ENCODE measurements around the gene ITGAL.
A peak's percentile ranks its signal among the peaks of the same experiment; 100 is the strongest.
"Not testable (repeated sequence)": the region's sequence is repeated elsewhere in the genome, so short reads cannot be mapped to it uniquely, and the experiment has no call there.

Gene ITGAL

DNA sequence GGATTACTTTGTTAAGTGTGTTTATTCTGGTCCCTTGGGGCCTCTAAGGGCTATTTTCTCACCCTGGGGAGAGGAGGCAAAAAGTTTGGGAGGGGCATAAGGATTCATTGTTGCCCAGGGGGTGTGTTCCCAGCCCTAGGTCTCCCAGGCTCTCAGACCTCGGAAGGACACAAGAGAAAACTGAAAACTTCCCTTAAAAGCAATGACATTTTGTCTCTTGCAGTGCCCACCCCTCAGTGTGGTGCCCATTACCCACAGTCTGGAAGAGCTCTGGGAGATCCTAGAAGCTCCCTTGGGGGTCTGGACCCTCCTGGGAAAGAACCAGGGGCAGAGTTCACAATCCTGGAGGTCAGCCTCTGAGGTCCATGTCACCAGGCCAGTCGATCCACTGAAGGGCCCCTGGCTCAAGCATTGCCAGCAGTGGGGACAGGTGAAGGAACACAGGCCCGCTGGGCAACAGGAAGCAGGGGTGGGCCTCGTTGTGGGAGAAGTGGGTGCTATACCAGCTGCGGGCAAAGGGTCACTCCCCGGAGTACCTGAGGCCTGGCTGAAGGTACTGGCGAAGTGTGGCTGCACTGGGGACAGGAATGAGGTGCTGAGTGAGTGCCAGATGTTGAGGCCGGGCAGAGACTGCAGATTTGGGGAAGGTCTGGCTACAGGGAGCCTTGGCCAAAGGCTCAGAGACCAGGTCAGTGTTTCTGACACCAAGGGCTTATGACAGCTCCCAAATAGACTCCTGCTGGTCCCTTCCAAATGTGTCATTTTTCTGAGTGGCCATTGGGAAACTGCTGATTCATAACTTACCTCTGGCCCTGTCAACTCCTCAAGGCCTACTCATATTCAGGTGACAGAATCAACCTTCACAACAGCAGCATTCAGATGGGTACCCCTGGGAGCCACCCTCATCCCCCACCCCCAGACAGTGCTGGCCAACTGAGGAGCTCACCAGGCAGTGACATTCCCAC, 66.7 kb downstream of the ITGAL start:
- ChIA-PET POLR2A (interaction anchor here (1.0 to 11.3 kb wide), 5 partner anchors 10 to 109 kb away, joined by 3 to 181 read pairs (median 4); partner anchors contain the start of genes DCTPP1, ZNF688 and ZNF764), CTCF (interaction anchor here (0.5 kb wide), 1 partner anchor 51 kb away, joined by 4 read pairs; no protein-coding TSS in a partner anchor)
- no peak for DNase-seq (ENCODE audit: extremely low spot score)
- TF ChIP-seq, protein P1, sequence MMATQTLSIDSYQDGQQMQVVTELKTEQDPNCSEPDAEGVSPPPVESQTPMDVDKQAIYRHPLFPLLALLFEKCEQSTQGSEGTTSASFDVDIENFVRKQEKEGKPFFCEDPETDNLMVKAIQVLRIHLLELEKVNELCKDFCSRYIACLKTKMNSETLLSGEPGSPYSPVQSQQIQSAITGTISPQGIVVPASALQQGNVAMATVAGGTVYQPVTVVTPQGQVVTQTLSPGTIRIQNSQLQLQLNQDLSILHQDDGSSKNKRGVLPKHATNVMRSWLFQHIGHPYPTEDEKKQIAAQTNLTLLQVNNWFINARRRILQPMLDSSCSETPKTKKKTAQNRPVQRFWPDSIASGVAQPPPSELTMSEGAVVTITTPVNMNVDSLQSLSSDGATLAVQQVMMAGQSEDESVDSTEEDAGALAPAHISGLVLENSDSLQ (IDR thresholded peaks at IDR 0.05): no peak
- no peak for TF ChIP-seq ELF4 (IDR thresholded peaks at IDR 0.05)
- no peak for TF ChIP-seq ARNT (IDR thresholded peaks at IDR 0.05)

DNA sequence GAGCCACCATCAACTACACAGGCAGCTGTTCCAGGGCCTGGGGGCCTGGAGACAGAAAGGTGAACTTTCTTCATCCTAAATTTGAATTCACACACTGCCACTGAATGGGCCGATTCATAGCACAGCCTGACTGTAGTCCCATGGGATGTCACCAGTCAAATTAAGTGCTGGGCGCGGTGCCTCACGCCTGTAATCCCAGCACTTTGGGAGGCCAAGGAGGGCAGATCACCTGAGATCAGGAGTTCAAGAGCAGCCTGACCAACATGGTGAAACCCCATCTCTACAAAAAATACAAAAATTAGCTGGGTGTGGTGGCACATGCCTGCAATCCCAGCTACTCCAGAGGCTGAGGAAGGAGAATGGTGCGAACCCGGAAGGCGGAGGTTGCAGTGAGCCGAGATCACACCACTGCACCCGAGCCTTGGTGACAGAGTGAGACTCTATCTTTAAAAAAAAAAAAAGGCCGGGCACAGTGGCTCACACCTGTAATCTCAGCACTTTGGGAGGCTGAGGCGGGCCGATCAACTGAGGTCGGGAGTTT, 67.5 kb downstream of the ITGAL start:
- DNase-seq (ENCODE audit: extremely low spot score); CTCF ChIA-PET: not testable (repeated sequence)
- POLR2A ChIA-PET: interaction anchor here (0.8 to 11.3 kb wide), 7 partner anchors 10 to 110 kb away, joined by 3 to 181 read pairs (median 3); partner anchors contain the start of genes DCTPP1, ZNF688 and ZNF764

DNA sequence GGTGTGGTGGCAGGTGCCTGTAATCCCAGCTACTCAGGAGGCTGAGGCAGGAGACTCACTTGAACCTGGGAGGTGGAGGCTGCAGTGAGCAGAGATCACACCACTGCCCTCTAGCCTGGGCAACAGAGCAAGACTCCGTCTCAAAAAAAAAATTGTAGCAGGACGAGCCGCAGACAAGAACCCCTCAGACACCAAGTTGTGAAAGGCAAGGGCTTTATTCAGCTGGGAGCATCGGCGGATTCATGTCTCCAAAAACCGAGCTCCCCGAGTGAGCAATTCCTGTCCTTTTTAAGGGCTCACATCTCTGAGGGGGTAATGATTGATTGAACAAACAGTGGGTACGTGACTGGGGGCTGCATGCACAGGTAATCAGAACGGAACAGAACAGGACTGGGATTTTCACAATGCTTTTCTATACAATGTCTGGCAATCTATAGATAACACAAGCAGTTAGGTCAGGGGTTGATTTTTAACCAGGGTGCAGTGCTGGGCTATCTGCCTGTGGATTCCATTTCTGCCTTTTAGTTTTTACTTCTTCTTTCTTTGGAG, 68.4 kb downstream of the ITGAL start:
- POLR2A ChIA-PET: interaction anchor here (0.8 to 11.3 kb wide), 10 partner anchors 9 to 163 kb away, joined by 3 to 181 read pairs (median 4); partner anchors contain the start of genes DCTPP1, ZNF688 and ZNF764
- CTCF ChIA-PET; DNase-seq (ENCODE audit: extremely low spot score): not testable (repeated sequence)

DNA sequence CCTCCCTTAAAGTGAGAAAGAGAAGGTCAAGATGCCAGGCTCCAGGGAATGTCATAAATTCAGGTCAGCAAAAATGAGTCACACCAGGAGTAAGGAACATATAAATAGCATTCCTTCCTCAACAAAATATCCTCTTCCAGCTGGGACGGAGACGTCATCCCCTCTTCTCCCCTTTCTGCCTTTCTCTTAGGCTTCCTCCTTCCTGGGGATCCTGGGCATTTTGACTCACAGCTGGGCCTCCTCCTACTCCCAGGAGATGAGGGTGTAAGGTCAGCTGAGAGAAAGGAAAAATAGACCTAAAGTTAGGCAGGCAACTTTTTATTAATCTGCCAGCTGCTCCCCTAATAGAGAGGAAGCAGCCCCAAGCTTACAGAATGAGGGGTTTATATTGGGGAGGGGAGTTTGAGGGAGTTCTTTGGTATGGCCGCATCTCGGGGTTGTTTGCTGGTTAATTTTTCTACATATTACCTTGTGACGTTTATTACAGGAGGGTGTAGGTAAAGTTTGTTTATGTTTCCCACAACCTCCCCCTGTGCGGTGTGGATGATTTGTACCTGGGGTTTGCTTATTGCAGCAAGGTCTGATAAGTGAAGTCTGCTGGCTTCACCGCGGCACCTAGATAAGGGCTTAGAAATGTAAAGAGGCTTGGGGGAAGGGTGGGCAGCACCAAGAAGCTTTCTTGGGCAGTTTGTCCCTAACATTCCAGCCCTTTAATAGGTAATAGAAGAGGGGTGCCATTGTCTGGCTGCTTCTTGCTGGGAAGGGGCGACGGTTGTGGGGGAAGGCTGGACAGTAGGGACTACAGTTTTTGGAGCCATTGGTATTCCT, 69.2 kb downstream of the ITGAL start:
- CTCF ChIA-PET: interaction anchor here (1.6 kb wide), 1 partner anchor 16 kb away, joined by 6 read pairs; the partner anchor contains the start of gene ZNF764
- POLR2A ChIA-PET: interaction anchor here (0.8 to 11.3 kb wide), 8 partner anchors 12 to 164 kb away, joined by 3 to 181 read pairs (median 4); partner anchors contain the start of genes DCTPP1, ZNF688 and ZNF764
- DNase-seq (ENCODE audit: extremely low spot score): no peak
- TF ChIP-seq HDGF (IDR thresholded peaks at IDR 0.05; ENCODE audit: borderline replicate concordance) (0 out of 2 replicates have a peak, but pooled peaks have one; percentile 17), ZNF384 (IDR thresholded peaks at IDR 0.05) (no peak)

DNA sequence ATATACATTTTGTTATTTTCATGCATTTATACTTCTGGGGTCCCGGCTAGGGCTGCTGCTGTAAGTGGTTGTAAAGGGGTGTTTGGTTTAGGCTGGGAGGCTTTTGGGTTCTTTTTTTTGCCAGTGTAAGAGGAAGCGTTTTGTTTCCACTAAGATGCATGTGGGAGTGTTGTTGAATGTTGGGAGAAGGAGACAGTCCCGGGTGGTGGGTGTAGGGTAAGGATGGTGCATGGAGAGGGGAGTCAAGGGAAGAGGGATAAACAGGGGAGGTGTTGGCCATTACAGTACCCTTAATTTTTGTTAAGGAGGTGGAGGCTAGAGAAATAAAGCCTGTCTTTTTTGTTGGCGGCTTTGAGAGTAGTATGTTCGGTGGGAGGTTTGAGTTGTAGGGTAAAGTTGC, 70.5 kb downstream of the ITGAL start:
- ChIA-PET POLR2A (interaction anchor here (1.6 to 11.3 kb wide), 5 partner anchors 8 to 29 kb away, joined by 4 to 181 read pairs (median 15); partner anchors contain the start of genes ZNF688, ZNF747 and ZNF764), CTCF (interaction anchor here (1.1 to 1.6 kb wide), 2 partner anchors 15 to 72 kb away, joined by 4 to 6 read pairs; partner anchors contain the start of gene ZNF764)
- DNase-seq (ENCODE audit: extremely low spot score): no peak
- no peak for TF ChIP-seq ARNT (IDR thresholded peaks at IDR 0.05)
- no peak for TF ChIP-seq NFRKB (IDR thresholded peaks at IDR 0.05)
- no peak for TF ChIP-seq ELF4 (IDR thresholded peaks at IDR 0.05)

DNA sequence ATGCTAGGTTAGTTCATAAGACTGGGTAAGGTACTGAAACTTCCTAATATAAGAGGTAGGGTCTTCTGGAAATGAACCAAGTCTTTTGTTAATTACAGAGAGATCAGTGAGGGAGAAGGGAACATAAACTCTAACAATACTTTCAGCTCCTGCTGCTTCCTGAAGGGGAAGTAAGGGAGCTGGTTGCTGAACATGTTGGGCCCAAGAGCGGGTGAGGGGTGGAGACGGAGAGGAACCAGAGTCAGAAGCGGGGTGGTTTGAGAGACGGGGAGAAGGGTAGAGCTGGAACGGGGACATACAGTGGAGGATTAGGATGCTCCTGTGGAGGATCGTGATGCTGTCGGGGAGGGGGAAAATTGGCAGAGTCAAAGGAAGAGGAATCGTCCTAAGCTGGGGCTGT, 73.6 kb downstream of the ITGAL start:
- no peak for DNase-seq (ENCODE audit: extremely low spot score)
- CTCF ChIA-PET: interaction anchor here (0.8 kb wide), 1 partner anchor 11 kb away, joined by 3 read pairs; no protein-coding TSS in a partner anchor
- POLR2A ChIA-PET: interaction anchor here (1.0 to 3.9 kb wide), 4 partner anchors 11 to 64 kb away, joined by 3 to 16 read pairs (median 10); partner anchors contain the start of genes ZNF688, ZNF689, ZNF747 and ZNF764
- no peak for TF ChIP-seq L3MBTL2 (conservative IDR thresholded peaks at IDR 0.05)
- TF ChIP-seq SUZ12 (IDR thresholded peaks at IDR 0.05): no peak
- TF ChIP-seq TARDBP (IDR thresholded peaks at IDR 0.05): no peak
- no peak for TF ChIP-seq LEF1 (IDR thresholded peaks at IDR 0.05; ENCODE audit: borderline replicate concordance)
- TF ChIP-seq ELF4 (IDR thresholded peaks at IDR 0.05): no peak
- no peak for TF ChIP-seq NFRKB (IDR thresholded peaks at IDR 0.05)
- no peak for TF ChIP-seq FOXM1 (IDR thresholded peaks at IDR 0.05; ENCODE audit: borderline replicate concordance)
- no peak for TF ChIP-seq ZNF384 (IDR thresholded peaks at IDR 0.05)
- TF ChIP-seq CTBP1 (IDR thresholded peaks at IDR 0.05; ENCODE audit: borderline replicate concordance): no peak

DNA sequence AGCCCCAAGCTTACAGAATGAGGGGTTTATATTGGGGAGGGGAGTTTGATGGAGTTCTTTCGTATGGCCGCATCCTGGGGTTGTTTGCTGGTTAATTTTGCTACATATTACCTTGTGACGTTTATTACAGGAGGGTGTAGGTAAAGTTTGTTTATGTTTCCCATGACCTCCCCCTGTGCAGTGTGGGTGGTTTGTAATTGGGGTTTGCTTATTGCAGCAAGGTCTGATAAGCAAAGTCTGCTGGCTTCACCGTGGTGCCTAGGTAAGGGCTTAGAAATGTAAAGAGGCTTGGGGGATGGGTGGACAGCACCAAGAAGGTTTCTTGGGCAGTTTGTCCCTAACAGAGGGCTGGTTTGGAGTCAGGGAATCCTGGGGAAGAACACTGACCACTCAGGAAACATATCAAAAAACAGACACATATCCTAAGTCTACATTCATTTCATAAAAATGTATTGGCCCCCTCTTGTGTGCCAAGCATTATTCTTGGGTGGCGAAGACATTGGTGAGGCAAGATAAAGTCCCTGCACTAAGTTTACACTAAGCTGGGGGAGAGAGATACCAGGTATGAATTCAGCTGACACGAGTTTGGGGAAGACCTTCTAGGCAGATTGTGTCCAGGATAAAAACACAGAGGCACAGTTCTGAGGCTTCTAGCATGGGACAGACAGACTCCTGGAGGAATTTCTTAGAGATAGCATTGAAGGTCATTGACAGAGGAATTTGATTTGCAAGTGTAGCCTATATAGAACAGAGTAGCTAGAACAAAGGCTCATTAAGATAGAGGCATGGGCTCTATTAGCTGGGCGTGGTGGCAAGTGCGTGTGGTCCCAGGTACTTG, 76.1 kb downstream of the ITGAL start:
- CTCF ChIA-PET: interaction anchor here (1.3 to 1.4 kb wide), 3 partner anchors 10 to 119 kb away, joined by 5 to 6 read pairs (median 5); partner anchors contain the start of genes DCTPP1, ZNF747 and ZNF764
- POLR2A ChIA-PET: interaction anchor here (1.3 to 4.0 kb wide), 5 partner anchors 8 to 457 kb away, joined by 3 to 26 read pairs (median 15); partner anchors contain the start of genes TBX6, ZNF688, ZNF747 and ZNF764

More for the DNA sequence above, 76.1 kb downstream of the ITGAL start:
- DNase-seq (ENCODE audit: extremely low spot score): no peak
- TF ChIP-seq, protein P1 (IDR thresholded peaks at IDR 0.05): no peak
